Measurements from ENCODE around the gene ASMTL.
"Not testable (repeated sequence)": the region's sequence is repeated elsewhere in the genome, so short reads cannot be mapped to it uniquely, and the experiment has no call there.

The ASMTL gene

DNA sequence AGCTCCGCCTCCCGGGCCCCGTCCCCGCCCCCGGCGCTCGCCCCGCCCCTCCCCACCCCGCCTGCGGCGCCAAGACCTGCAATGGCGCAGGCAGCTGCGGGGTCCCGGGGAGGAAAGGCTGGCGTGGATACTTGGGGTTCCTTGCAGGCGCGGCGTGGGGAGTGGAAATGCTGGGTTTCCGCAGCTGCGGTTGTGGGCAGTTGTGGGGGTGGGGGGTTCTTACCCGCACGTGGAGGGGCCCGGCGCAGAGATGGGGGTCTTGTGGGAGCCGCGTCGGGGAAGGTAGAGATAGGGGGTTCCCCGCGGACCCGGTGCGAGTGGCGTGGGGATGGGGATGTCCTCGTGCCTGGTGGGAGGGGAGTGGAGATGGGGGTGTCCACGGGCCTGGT lies 680 bp upstream of the ASMTL start:
- no peak for DNase-seq

DNA sequence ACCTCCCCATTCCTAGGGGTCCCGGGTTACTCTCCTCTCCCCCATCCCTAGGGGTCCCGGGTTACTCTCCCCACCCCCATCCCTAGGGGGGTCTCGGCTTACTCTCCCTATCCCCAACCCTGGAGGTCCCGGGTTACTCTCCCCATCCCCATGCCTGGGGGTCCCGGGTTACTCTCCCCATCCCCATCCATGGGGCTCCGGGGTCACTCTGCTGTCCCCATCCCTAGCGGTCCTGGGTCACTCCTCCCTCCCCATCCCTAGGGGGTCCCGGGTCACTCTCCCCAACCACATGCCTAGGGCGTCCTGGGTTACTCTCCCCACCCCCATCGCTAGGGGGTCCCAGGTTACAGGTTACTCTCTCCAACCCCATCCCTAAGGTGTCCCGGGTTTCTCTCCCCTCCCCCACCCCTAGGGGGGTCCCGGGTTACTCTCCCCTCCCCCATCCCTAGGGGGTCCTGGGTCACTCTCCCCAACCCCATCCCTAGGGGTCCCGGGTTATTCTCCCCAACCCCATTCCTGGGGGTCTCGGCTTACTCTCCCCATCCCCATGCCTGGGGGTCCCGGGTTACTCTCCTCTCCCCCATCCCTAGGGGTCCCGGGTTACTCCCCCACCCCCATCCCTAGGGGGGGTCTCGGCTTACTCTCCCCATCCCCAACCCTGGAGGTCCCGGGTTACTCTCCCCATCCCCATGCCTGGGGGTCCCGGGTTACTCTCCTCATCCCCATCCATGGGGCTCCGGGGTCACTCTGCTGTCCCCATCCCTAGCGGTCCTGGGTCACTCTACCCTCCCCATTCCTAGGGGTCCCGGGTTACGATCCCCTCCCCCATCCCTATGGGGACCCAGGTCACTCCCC lies 821 bp downstream of the ASMTL start:
- DNase-seq = no peak

DNA sequence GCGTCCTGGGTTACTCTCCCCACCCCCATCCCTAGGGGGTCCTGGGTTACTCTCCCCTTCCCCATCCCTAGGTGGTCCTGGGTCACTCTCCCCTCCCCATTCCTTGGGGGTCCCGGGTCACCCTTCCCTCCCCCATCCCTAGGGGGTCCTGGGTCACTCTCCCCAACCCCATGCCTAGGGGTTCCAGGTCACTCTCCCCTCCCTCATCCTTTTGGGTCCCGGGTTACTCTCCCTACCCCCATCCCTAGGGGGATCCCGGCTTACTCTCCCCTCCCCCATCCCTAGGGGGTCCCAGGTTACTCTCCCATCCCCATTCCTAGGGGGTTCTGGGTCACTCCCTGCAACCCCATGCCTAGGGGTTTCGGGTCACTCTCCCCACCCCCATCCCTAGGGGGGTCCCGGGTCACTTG lies 1.5 kb downstream of the ASMTL start:
- DNase-seq = no peak

DNA sequence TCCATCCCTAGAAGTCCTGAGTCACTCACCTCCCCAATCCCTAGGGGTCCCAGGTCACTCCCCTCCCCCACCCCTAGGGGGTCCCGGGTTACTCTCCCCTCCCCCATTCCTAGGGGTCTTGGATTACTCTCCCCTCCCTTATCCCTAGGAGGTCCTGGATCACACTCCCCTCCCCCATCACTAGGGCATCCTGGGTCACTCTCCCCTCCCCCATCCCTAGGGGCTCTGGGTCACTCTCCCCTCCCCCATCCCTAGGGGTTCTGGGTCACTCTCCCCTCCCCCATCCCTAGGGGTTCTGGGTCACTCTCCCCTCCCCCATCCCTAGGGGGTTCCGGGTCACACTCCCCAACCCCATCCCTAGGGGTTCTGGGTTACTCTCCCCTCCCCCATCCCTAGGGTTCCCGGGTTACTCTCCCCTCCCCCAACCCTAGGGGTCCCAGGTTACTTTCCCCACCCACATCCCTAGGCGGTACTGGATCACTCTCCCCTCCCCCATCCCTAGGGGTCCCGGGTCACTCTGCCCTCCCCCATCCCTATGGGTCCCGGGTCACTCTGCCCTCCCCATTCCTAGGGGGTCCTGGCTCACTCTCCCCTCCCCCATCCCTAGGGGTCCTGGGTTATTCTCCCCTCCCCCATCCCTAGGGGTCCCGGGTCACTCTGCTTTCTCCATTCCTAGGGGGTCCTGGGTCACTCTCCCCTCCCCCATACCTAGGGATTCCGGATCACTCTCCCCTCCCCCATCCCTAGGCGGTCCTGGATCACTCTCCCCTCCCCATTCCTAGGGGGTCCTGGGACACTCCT lies 2.1 kb downstream of the ASMTL start:
- DNase-seq = no peak

DNA sequence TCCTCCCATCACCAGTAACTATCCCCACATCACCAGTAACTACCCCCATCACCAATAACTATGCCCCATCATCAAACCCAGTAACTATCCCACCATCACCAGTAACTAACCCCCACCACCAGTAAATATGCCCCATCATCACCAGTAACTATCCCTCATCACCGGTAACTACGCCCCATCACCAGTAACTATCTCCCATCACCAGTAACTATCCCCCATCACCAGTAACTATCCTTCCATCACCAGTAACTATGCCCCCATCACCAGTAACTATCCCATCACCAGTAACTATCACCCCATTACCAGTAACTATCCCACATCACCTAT lies 2.9 kb downstream of the ASMTL start:
- no peak for DNase-seq

DNA sequence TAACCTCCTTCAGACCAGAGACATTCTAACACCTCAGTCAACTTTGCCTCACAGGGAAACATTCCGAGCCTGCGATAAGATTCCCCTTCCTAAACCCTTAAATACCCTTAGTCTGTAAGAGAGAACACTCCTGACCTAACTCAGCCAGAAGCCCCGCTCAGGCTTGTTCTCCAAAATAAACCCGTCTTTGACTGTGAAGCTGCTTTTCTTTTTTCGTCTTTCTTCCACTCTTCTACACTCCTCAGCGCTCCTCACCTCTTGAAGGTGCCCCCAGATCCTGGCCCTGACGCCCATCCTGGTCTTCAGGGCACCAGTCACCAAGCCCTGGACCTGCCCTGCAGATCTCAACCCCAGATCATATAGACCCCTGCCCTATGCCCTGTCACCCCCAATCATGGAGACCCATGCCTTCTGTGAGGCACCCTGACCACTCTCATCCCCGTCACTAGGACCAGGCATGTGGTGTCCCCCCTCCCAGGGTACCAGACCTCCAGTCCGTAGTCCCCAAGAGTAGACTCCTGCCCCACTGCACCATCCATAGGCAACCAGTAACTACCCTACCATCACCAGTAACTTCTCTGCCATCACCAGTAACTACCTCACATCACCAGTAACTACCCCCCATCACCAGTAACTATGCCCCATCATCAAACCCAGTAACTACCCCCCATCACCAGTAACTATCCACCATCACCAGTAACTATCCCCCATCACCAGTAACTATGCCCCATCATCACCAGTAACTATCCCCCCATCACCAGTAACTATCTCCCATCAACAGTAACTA lies 3.5 kb downstream of the ASMTL start:
- DNase-seq = no peak

DNA sequence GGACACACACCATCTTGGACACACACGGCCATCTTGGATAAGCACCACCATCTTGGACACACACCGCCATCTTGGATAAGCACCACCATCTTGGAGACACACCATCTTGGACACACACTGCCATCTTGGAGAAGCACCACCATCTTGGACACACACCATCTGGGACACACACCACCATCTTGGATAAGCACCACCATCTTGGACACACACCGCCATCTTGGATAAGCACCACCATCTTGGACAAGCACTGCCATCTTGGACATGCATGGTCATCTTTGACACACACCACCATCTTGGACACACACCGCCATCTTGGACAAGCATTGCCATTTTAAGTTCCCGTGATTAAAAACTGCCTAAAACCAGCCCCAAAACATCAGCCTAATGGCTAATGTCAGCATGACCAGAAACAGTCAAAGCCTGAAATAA lies 4.1 kb downstream of the ASMTL start:
- DNase-seq = not testable (repeated sequence)

DNA sequence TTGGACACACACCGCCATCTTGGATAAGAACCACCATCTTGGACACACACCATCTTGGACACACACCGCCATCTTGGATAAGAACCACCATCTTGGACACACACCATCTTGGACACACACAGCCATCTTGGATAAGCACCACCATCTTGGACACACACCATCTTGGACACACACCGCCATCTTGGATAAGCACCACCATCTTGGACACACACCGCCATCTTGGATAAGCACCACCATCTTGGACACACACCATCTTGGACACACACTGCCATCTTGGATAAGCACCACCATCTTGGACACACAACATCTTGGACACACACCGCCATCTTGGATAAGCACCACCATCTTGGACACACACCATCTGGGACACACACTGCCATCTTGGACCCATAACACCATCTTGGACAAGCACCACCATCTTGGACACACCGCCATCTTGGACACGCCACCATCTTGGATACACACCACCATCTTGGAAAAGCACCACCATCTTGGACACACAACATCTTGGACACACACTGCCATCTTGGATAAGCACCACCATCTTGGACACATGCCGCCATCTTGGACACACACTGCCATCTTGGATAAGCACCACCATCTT lies 4.6 kb downstream of the ASMTL start:
- DNase-seq = not testable (repeated sequence)

DNA sequence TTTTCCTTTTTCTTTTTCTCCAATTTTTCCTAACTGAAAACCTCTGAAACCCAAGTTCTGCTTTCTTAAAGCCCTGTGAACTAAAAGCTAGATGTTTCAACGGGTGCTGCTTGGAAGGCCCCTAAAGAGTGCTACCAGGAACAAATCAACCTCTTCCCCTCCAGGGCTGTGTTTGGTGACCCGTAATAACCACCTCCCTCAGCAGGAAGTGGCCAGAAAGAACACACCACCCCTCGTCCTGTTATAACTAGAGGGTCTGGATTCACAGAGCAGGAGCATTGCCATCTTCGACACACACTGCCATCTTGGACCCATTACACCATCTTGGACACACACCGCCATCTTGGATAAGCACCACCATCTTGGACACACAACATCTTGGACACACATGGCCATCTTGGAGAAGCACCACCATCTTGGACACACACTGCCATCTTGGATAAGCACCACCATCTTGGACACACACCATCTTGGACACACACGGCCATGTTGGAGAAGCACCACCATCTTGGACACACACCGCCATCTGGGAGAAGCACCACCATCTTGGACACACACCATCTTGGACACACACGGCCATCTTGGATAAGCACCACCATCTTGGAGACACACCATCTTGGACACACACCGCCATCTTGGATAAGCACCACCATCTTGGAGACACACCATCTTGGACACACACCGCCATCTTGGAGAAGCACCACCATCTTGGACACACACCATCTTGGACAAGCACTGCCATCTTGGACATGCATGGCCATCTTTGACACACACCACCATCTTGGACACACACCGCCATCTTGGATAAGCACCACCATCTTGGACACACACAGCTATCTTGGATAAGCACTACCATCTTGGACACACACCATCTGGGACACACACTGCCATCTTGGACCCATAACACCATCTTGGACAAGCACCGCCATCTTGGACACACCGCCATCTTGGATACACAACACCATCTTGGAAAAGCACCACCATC lies 5.4 kb downstream of the ASMTL start:
- DNase-seq = not testable (repeated sequence)

DNA sequence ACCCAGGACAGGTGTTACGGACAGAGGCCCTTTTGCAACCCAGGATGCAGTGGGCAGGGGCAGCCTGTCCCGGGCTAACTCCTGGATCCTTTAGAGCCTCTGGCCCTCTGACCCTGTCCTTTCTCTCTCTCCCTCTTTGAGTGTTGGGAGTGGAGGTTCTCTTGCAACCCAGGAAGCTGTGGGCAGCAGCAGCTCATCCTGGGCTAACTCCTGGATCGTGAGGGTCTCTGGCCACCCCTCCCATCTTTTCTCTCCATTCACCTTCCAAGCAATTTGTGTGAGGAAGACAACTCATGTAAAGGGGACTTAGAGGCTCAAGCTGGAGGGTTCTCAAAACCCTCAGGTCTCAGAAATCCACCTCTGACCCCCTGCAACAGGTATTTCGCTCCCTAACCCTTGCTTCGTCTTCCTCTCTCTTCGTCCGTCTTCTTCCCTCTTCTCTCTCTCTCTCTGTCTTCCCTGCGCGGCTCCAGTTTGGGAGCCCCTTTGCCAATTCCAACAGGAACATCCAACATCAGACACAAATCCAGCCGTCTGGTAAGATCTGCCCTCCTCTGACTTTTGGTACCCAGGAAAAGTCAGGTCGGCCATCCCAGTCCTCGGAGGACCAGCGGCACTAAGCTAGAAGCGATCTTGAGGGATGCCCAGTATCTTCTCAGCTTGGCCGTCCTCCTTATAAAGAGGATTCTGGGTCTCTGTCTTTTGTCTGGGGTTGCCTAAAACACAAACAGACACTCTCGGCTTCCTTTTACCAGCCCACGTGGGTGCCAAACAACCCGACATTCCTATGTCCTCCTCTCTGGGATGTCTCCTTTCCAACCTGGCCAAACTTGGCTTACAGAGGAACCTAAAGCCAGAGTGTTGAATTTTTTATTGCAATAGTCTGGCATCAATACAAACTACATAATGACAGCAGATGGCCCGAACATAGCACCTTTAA lies 7.9 kb downstream of the ASMTL start:
- DNase-seq = no peak

DNA sequence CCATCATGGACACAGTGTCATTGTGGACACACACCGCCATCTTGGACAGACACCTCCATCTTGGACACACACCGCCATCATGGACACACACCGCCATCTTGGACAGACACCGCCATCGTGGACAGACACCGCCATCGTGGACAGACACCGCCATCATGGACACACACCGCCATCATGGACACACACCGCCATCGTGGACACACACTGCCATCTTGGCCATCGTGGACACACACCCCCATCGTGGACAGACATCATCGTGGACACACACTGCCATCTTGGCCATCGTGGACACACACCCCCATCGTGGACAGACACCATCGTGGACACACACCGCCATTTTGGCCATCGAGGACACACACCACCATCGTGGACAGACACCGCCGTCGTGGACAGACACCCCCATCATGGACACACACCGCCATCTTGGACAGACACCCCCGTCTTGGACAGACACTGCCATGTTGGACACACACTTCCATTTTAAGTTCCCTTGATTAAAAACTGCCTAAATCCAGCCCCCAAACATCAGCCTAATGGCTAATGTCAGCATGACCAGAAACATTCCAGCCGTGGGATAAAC lies 9.1 kb downstream of the ASMTL start:
- no peak for DNase-seq

DNA sequence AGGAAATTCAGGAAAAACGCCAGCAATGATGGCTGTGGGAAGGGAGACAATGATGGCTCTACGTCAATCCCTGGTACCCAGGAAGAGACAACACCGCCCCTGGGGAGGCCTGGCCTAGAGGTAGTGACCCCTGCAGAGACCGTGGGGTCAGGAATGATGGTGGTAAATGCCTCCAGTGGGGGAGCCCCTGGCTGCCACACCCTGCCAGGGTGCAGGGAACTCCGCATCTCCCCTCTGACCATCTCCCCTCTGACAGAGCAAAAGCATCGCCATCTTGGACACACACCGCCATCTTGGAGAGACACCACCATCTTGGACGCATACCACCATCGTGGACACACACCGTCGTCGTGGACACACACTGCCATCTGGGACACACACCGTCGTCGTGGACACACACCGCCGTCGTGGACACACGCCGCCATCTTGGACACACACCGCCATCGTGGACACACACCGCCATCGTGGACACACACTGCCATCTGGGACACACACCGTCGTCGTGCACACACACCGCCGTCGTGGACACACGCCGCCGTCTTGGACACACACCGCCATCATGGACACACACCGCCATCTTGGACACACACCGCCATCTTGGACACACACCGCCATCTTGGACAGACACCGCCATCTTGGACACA lies 9.9 kb downstream of the ASMTL start:
- DNase-seq = no peak

DNA sequence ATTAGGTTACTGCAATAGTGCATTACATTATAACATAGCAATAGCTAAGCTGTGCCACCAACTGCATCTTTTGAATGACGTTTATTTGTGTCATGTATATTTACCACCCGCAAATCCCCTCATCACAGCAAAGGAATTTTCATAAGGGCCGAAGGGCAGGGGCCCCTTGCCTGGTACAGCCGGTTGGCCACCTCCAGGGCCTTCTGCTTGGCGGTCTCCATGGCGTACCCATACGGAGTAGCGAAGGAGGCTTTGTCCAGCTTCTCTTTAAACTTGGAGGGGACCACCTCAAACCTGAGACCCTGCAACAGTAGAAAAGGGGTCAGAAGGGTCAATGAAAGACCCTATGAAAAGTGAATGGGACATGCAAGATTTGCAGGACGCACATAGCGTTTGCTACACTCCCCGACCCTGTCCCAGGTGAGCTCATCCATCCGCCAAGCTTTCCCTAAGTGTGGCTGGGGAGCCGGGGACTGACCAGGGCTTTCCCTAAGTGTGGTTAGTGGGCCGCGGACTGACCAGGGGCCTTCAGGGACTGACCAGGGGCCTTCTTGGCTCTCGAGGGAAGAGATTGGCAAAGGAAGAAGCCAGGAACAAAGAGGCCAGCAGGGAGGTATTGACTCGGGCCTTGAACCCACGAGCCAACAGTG lies 10.6 kb downstream of the ASMTL start:
- no peak for DNase-seq

DNA sequence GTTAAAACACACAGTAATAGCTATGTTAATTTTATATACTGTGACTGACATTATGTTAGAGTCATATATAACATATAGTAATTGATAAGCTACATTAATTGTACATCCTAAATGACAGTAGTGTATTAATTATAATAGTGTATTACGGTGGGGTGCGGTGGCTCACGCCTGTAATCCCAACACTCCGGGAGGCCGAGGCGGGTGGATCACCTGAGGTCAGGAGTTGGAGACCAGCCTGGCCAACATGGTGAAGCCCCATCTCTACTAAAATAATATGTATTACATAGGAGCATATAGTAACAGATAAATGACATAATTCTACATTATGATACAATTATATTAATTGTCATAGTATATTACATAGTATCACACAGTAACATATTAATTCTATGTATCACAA lies 12.2 kb downstream of the ASMTL start:
- no peak for DNase-seq

DNA sequence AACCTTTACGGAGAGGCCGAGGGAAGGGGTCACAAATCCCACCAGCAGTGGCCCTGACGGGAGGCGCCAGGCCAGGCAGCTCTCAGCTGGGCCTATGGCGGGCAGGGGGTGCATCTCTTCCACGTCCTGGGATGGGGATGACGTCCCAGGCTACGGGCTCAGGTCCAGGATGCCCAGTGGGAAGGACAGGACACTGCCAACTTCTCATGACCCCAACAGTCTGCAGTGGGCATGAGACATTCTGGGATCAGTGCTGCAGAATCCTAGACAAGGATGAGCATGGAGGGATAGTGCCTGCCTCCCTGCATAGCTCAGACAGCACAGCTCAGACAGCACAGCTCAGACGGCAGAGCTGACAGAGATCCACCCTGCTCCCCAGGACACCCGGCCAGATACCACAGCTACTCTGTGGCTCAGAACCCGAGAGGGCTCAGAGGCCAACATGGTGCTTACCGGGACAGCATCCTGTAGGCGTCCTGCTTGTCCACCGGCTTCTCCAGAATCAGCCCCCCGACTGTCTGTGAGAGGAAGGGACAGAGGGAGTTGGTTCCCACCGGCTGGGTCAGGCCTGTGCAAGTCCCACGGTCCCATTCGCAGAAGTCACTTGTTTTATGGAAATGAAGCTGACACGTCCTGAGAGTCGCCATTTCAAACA lies 17.3 kb downstream of the ASMTL start:
- no peak for DNase-seq

DNA sequence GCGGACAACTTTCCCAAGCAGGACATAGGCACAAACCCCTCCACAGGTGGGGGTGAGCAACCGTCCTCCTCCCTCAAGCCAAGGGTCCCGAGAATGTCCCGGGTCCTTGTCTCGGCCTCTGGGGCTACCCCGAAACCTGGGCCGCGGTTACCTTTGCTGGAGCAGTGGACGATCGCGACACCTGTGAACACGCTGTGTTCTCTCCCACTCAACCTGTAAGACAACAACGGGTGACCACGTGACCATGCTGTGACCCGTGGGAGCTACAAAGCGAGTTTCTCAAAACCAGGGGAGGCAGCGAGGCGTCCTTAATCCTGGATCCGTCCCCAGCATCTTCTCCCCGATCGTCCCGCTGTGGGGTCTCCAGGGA lies 17.9 kb downstream of the ASMTL start:
- DNase-seq = no peak

DNA sequence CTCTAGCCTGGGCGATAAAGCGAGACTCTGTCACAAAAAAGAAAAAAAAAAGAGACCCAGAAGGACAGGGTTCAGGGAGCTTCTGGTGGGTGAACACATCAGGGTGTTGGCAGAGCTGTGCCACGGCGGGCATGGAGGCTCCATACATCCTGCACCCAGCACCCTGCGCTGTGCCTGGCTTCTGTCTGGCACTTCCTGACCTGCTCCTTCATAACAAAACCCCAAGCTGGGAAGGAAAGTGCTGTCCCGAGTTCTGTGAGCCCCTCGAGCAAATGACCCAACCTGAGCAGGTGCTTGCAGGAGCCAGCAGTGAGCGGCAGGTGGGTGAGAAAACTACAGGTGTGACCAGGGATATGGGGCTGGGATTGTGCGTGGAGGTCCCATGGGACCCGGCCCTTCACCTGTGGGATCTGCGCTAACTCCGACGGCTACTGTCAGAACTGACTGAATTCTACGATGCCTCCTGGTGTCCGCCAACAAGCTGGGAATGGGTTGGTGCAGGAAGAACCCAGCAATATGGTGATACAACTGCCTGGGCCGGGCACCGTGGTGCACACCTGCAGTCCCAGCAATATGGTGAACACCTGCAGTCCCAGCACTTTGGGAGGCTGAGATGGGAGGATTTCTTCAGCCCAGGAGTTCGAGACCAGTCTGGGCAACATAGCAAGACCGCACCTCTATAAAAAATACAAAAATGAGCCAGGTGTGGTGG lies 18.9 kb downstream of the ASMTL start:
- DNase-seq = no peak

DNA sequence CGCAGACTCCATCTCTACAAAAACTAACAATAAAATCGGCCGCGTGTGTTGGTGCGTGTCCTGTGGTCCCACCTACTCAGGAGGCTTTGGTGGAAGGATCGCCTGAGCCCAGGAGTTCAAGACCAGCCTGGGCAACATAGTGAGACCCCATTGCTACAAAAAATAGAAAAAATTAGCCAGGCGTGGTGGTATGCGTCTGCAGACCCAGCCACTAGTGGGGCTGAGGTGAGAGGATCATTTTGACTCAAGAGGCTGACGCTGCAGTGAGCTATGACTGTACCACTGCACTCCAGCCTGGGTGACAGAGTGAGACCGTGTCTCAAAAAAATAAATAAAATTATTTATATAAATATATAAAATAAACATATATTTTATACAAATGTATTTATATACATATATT lies 22.3 kb downstream of the ASMTL start:
- DNase-seq = peak; percentile 28
